MV-4-11 (cell line): Measurements from ENCODE around the gene ELP4.
"Not testable (repeated sequence)": the region's sequence is repeated elsewhere in the genome, so short reads cannot be mapped to it uniquely, and the experiment has no call there.

Experiments used
- DNase-seq: peaks from one replicate; lab custom pipeline; 2025; lab: John Stamatoyannopoulos, UW

The ELP4 gene

GRCh38 chr11:31706357-31706756 is 196.8 kb downstream of the ELP4 start:
- DNase-seq, result no peak

GRCh38 chr11:31711137-31711536 is 201.6 kb downstream of the ELP4 start:
- no peak for DNase-seq

DNA sequence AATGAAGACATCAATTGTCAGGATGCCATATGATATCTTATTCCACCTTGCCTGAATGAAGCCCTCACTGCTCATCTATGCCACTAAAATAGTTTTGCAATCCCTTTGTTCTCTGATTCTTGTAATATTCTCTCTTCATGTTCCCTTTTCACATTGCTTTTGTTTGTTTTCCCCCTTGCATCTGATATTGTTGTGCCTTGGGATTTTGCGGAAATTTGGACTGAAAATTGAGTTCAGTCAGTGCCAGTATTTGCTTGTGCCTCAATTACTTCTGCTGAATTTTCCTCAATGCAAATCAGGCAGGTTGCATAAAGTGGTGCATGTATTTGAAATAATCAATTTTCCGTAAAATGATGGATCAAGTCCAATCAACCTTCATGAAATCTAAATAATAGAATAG is 203.3 kb downstream of the ELP4 start:
- DNase-seq, result no peak

GRCh38 chr11:31714840-31715239 is 205.3 kb downstream of the ELP4 start:
- DNase-seq, result no peak

GRCh38 chr11:31720225-31720624 is 210.7 kb downstream of the ELP4 start:
- no peak for DNase-seq

GRCh38 chr11:31720671-31721365 is 211.3 kb downstream of the ELP4 start:
- no peak for DNase-seq

- DNase-seq, result no peak
Observed at GRCh38 chr11:31722754-31723153, 213.2 kb downstream of the ELP4 start.

DNA sequence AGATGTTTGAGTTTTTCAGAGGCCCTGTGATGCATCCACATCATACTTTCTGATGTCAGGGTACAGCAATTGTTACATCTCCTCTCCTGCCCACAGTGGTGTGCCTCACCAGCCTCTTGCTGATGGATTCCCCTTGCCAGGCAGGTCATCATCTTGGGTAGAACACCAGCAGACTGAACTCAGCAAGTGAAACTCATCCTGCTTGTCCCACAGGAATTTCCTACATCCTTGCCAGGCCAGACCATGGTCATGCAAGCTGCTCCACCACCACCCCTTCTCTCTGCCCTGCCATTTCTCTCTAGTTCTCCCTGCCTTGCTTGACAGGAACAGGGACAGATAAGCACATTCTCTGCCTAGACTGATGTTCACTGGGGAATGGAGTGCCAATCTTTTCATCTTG is 215.6 kb downstream of the ELP4 start:
- no peak for DNase-seq

DNA sequence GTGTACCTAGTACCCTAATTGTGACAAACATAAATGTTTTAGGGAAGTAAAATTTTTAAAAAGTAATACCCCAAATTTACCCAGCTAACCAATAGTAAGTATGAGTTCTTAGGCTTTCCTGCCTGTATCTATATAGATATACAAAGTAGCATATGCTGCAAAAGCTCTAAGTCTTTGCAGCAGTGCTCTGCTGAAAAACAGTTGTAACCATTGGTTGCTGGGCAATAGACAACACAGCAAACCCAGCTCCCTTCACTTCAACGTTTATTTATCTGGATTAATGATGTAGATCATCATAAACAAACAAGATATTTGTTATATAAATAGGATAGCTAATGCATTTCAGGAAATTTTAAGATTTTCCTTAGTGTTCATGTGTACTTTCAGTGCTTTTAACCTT is 218.9 kb downstream of the ELP4 start:
- no peak for DNase-seq

DNA sequence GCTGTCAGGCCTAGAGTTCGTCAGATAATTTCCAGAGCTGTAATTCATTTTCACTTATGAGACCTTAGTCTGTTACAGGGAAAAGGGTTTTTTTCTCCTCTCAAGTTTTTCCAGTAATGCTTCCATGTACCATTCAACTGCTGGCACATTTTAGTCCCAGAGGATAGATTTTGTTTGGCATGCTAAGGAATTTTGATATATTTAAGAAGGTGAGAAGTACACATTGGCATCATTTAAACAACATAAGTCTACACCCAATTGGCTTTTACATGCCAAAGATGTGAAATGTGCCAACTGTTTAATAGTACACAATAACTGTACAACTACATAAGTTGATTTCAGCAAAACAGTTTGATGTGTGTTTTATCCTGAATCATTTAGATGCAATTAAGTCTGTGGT is 230.6 kb downstream of the ELP4 start:
- no peak for DNase-seq

DNA sequence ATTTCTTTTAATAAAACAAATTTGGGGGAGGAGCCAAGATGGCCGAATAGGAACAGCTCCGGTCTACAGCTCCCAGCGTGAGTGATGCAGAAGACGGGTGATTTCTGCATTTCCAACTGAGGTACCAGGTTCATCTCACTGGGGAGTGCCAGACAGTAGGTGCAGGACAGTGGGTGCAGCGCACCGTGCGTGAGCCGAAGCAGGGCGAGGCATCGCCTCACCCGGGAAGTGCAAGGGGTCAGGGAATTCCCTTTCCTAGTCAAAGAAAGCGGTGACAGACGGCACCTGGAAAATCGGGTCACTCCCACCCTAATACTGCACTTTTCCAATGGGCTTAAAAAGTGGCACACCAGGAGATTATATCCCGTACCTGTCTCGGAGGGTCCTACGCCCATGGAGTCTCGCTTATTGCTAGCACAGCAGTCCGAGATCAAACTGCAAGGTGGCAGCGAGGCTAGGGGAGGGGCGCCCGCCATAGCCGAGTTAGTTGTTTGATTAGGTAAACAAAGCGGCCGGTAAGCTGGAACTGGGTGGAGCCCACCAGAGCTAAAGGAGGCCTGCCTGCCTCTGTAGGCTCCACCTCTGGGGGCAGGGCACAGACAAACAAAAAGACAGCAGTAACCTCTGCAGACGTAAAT is 231.3 kb downstream of the ELP4 start:
- not testable (repeated sequence) for DNase-seq

DNA sequence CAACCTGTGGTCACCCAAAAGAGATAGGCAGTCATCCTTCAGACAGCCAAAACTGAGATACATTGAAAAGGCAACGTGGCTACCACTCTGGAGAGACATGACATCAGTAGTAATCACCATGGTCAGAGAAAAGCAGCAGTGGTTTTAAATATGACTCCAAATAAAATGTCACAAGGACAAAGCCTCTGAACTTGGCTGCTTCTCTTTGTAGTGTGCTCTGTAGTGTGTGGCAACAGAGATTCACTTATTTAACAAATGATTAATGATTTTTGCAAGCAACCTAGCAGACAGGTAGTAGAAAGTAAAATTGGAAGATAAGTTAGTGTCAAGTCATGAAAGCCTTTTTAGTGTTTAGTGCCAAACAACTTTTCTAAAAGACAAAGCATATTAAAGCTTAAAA is 238.0 kb downstream of the ELP4 start:
- DNase-seq, result no peak

- no peak for DNase-seq
Observed at GRCh38 chr11:31757260-31757835, 247.8 kb downstream of the ELP4 start.

DNA sequence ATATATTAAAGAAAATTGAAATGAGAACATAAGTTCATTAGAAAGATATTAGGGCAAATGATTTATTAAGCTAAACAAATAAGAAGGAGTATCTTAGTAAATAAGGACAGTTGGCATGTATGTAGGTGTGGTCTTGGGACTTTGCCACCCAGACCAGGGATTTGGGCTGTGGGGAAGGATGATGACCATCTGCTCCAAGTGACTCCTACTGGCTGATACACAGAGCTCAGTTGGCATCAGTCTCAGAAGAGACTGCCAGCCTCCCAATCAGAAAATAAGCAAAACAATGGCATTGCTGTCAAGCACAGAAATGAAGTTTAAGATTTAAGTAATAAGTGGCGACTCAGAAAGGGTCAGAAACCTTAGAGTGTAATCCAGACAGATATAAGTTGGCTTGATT is 252.1 kb downstream of the ELP4 start:
- no peak for DNase-seq

GRCh38 chr11:31763296-31763695 is 253.7 kb downstream of the ELP4 start:
- no peak for DNase-seq

GRCh38 chr11:31764261-31764660 is 254.7 kb downstream of the ELP4 start:
- no peak for DNase-seq

GRCh38 chr11:31764766-31765165 is 255.2 kb downstream of the ELP4 start:
- DNase-seq, result no peak

DNA sequence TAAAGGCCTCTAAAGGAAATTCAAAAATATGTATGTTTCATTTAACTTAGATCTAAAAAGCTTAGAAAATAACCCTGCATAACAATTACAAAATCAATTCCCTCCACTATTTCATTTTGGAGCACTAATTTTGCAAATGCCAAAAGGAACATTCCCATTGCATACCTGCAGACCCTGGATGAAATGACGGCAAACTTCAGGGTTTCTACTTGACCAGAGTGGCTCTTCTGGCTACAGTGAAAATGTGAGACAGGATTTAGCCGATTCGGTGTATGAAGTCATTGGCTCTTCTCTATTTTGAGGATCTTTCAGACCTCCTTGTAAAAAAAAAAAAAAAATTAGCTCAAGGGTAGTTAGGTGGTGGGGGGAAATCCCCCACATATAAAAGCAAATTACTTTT is 257.5 kb downstream of the ELP4 start:
- DNase-seq, result no peak

DNA sequence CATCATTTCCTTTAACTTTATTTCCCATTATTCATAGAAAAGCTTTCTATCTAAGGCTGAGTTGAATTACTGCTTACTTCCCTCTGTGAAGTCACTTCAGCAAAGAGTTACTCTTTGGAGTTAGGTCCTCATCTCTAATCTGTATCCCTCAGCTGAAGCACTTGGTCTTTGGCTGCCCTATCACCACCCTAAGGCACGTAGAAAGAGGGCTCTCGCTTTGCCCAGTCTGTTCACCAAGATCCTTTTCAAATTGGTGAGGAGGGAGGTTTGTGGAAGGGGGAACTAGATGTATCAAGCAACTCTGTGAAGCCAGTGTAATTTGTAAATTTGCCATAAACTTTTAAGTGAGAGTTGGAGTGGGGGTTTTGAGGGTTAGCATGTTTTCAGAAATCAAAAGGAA is 258.1 kb downstream of the ELP4 start:
- DNase-seq, result no peak

DNA sequence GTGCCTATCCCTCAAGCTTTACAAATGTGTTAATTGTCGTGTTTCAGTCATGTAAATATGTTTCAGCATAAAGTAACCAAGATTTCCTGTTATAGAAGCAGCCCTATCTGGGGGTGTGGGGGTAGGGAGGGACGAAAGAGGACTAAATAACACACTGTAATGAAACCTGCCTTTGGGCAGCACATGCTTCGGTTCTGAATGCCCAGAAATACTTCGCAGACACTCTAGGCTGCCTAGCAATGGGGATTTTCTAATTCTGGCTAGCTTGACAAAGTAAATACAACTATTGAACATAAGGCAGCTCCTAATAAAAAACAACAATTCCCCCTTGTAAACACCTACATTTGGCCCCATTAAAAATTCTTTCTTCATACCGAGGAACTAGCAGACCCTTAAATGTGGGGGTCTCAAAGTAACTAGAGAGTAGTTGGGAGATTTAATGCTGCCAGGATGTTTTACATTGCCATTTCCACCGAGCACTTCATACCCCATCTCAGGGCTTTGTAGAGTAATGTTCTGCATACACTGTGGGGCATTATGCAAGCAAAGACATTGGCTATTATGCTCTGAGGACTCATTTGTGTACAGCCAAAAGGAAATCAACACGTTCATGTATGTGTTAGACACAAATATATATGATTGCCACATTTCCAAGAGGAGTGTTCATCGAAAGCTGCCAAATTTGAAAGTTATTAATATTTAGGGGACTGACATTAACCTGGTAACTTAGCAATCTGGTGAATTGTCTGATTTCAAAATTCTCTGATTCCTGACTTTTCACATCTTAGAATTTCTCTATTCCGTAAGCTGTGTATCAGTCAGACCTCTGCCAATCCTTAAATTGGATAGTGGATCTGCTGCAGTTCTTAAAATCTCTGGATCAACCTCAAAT is 259.4 kb downstream of the ELP4 start:
- no peak for DNase-seq

DNA sequence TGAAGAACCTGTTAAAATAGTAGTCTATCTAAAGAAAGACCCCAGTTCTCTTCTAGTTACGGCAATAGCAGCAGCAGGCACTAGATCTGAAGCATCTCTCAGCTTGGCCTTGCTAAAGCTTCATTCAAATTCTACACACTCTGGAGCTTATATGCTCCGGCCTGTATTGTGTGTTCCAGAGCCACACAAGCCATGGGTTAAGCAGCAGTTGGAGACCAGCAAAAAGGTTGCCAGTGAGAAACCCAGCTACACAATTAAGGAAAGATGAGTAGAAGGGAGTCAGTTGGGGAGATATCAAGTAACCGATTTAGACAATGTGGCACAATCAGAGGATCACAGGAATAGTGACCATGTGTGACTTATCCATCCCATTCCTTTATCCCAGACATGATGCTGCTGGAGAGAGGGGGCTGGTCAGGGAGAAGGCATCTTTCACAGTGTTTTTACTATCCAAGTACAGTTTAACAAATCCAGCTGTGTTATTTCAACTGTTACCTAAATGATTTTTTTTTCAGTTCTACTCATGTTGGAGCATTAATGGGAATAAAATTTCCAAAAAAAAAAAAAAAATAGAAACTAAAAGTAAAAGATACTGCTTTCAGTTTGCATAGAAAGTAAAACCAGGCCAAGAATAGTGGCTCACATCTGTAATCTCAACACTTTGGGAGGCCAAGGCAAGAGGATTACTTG is 260.6 kb downstream of the ELP4 start:
- no peak for DNase-seq

- DNase-seq, result no peak
Observed at GRCh38 chr11:31772412-31772811, 262.8 kb downstream of the ELP4 start.
